Colon (tissue), 2 donors: Measurements from ENCODE around the gene SLC16A10.

Source experiments
- FAIRE-seq: peaks from 2 replicates; lab custom pipeline; 2012; peaks lifted over from hg19 to GRCh38; lab: Jason Lieb, UNC
- donor health status: control.
- donor health status: control.

Gene SLC16A10

DNA sequence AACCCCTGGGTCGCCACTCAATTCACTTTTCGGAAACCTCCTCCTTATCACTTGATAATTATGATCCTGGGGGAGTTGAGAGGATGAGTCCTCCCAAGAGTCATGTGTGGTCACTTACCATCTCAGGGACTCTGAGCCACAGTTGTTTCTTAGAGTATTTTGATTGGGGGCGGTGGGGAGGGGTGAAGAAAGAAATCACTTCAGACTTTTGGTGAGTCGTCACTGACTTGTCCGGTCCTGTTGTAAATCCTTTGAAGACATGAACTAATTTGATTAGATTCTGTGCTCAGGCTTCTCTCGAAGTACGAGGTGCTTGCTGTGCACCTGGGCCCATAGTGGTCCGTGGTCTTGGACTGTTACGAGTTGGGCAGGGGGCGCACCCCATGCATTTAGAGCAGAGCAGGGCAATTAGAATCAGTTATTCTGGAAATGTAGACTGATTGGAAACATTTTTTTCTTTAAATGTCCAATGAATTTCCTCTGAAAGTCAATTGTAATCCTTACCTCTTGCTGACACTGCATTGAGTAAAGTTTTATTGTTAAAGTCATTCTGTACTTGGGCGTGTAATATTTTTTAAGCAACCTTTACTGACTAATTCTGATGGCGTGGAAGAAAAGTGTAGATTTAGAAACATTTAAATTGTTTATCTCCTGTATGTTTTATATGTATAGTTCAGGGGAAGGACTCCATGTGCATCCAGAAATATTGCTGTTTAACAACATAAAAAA lies 173.4 kb downstream of the SLC16A10 start:
- FAIRE-seq = no peak

DNA sequence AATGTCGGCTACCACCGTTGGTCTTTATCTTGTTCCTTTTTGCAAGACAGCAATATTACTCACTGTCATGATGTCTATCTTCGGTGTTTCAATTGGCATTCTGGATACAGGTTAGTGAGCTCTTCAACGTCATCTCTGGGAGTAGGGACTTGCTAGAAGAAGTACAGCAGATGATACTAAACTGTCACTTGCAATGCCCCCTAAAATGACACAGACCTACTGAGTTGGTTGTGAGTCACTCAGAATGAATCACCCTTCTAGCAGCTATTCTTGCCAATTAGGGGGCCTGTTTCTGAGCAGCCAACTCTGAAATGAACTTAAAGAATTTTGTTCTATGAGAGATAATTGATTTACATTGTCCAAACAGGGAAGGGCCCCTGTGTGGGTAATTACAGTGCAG lies 176.5 kb downstream of the SLC16A10 start:
- no peak for FAIRE-seq

DNA sequence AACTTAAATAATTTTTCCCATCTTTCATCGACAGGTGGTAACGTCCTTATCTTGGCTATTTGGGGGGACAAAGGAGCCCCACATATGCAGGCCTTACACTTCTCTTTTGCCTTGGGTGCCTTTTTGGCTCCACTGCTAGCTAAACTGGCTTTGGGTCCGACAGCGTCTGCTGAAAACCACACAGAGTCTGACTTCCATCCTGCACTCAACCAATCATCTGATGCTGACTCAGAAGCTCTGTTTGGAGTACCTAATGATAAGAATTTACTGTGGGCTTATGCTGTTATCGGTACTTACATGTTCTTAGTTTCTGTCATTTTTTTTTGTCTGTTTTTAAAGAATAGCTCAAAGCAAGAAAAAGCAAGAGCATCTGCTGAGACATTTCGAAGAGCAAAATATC lies 178.5 kb downstream of the SLC16A10 start:
- FAIRE-seq = no peak

DNA sequence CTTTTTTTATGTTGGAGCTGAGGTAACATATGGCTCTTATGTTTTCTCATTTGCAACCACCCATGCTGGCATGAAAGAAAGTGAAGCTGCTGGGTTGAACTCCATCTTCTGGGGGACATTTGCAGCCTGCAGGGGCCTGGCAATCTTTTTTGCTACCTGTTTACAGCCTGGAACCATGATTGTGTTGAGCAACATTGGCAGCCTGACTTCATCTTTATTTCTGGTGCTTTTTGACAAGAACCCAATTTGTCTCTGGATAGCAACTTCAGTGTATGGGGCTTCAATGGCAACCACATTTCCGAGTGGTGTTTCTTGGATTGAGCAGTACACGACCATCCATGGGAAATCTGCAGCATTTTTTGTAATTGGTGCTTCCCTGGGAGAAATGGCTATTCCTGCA lies 179.0 kb downstream of the SLC16A10 start:
- no peak for FAIRE-seq

DNA sequence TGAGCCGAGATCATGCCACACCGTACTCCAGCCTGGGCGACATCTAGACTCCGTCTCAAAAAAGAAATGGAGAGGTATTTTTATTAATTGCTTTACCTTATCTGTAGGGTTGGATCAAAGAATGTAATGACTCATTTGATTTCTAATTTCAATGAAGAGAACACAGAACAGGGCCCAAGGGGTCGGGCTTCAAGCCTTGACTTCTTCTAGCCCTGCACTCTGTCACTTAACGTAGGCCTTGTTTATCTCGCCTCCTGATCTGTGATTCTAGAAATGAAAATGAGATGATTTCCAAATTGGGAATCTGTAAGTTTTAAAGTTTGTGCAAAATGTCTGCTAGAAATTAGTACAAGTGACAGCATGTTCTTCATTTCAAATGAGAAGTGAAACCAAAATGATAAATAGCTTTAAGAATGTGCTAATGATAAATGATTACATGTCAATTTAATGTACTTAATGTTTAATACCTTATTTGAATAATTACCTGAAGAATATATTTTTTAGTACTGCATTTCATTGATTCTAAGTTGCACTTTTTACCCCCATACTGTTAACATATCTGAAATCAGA lies 180.5 kb downstream of the SLC16A10 start:
- no peak for FAIRE-seq

DNA sequence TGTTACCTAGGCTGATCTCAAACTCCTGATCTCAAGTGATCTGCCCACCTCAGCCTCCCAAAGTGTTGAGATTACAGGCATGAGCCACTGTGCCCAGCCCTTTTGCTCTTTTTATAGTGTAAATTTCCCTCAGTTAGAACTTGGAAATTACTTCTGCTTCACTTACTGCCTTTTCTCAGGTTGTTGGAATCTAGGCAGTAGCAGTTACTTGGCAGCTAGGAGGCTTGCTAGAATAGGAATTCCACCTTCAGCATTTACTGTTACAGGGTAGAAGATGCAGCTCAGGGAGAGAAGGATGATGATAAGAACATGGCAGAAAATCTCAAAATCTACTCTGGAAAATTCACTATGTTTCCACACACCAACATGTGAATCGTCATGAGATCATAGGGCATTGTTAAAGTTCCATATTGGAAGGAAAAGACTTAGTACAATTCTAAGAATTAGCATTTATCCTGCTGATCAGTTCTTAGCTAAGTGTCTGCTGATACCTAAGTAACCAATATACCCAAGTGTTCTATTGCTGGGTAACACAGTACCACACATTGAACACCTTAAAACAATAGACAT lies 182.2 kb downstream of the SLC16A10 start:
- no peak for FAIRE-seq

DNA sequence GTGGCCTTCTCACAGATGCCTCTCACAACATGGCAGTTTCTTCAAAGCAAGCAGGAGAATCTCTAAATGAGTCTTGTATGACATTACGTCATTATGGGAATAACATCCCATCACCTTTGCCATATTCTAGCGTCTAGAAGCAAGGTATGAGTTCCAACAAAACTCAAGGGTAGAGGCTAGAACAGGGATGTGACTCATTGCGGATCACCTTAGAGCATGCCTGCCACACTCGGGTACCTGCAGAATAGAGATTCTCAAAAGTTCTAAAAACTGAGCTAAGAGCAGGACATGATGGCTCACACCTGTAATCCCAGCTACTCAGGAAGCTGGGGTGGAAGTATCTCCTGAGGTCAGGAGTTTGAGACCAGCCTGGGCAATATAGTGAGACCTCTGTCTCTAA lies 182.8 kb downstream of the SLC16A10 start:
- FAIRE-seq = no peak

DNA sequence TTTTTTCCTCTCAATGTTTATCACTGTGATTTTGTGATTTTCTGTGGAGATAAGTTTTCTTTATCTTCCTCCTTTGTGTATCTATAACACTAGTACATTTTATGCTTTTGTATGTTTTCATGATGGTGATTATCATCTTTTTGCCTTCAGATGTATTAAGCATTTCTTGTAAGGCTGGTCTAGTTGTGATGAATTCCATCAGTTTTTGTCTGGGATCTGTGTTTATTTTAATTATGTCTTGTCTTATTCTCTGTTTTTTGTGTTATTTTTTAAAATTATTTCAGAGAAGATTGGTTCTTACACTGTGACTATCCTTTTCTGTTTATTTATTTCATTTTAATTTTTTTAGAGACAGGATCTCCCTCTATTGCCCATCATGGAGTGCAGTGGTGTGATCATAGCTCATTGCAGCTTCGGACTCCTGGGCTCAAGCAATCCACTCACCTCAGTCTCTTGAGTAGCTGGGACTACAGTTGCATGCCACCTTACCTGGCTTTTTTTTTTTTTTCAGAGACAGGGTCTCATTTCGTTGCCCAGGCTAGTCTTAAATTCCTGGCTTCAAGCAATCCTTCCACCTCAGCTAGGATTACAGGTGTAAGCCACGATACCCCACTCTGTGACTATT lies 187.4 kb downstream of the SLC16A10 start:
- FAIRE-seq = no peak

DNA sequence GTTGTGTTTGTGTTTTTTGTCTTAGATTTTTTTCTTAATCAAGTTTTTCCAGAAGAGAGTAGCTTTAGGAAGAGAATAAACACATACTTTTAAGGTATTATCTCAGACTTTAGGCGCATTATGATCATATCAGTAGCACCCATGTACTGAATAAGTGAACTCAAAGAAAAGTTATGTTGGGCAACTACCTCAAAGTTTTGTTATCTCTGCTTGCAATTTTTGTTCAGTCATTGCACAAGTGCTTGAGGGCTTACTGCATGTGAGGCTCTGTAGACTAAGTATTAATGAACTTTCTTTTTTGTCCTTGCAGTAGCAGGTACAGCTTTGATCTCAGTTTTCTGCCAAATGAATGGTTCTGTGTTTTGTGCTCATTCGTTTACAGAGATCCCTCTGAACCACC lies 189.0 kb downstream of the SLC16A10 start:
- no peak for FAIRE-seq

DNA sequence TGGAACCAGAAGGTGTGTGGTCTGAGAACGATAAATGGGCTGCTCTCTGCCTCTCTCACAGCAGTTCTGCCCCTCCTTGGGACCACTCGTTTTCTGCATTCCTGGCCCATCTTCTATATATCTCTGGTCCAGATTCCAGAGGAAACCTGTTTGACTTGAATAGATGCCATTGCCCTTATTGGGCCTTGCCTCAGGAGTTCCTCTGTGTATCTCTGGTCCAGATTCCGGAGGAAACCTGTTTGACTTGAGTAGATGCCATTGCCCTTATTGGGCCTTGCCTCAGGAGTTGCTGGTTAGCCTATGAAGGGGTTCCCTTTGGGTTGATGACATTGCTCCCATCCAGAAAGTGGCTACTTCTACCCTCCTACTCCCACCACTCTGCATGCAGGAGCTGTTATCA lies 189.4 kb downstream of the SLC16A10 start:
- no peak for FAIRE-seq

DNA sequence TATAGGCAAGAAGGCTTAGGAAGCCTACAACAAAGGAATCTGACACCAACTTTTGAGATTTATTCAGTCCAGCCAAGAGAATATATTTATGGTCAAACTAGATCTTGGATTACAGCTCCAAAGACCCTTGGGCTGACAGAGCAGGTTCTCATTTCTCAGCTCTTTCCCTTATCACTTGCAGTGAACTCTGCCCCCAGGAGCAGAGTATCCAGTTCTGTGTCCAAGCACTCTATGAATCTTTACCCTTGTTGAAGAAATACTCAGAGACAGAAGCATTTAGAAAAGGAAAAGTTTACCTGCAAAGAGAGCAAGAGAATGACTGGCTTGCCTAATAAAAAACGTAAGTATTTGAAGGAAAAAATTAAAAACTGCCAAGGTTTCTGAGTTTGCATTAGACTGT lies 190.5 kb downstream of the SLC16A10 start:
- no peak for FAIRE-seq

DNA sequence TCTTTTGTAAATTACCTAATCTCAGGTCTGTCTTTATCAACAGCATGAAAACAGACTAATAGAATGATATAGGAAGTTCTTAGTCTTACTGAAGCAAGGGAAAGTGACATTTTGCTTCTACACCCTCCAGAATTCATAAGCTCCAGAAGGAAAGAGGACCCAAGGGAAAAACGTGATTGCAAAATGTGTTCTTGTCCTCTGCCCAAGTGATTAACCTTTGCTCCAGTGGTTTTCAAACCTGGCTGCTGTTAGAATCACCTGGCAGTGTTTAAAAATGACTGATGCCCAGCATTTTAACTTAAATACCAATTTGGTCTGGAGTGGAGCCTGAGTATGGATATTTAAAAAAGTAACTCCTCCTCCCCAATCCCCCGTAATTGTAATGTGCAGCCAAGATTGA lies 191.4 kb downstream of the SLC16A10 start:
- FAIRE-seq = no peak

DNA sequence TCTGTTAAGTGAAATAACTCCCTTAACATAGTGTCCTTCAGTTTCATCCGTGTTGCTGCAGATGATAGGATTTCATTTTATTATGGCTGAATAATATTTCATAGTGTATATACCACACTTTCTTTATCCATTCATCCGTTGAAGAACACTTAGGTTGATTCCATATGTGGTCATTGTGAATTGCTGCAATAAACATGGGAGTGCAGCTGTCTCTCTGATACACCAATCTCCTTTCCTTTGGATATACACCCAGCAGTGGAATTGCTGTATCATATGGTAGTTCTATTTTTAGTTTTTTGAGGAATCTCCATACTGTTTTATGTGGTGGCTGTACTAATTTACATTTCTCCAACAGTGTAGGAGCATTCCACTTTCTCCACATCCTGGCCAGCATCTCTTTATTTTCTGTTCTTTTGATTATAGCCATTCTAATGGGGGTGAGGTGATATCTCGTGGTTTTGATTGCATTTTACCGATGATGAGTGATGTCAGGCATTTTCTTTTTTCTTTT lies 193.2 kb downstream of the SLC16A10 start:
- peak; percentile 33 for FAIRE-seq
